ENCODE results near the gene MAP1LC3A. TPM values are rescaled to one million over a fixed set of nuclear protein-coding genes. Genes with fewer than 3 reads are reported as not detected.

MAP1LC3A gene
- total and polyA plus RNA-seq, 2 donors (not counting 3 experiments of a cell fraction or from before 2014, with no cell fraction given) = 32.1 to 39.8 TPM

- FAIRE-seq = no peak
- Histone ChIP-seq H3K9me3 (replicated peaks; ENCODE audit: control insufficient read depth, insufficient read depth, low read length) (no peaks in the 10 kb centered on the region), H3K27ac (ENCODE audit: insufficient read depth, low read depth, low read length) (no peak overlapping the region), H3K9ac (replicated peaks; ENCODE audit: extremely low read depth, insufficient read depth, low read length) (no peak overlapping the region), H4K20me1 (replicated peaks; ENCODE audit: control insufficient read depth, extremely low read depth, insufficient read depth, low read length) (no peaks in the 10 kb centered on the region), H3K4me3 (replicated peaks in 1 of 3; ENCODE audit: insufficient read depth in 1 of 3, low read depth in 1 of 3, low read length in 3 of 3) (no peak overlapping the region), H3K79me2 (ENCODE audit: control insufficient read depth, insufficient read depth, low read length) (no peaks in the 10 kb centered on the region), H2AFZ (ENCODE audit: low read depth, low read length) (no peak overlapping the region), H3K27me3 (ENCODE audit: control insufficient read depth in 2 of 2, insufficient read depth in 2 of 2, low read length in 2 of 2) (no peaks in the 10 kb centered on the region), H3K4me1 (ENCODE audit: control insufficient read depth, extremely low read depth, insufficient read depth, low read length) (peaks cover 14% of the 10 kb centered on the region), H3K36me3 (ENCODE audit: control insufficient read depth in 2 of 2, extremely low read depth in 1 of 2, insufficient read depth in 2 of 2, low read length in 2 of 2) (peaks cover 0 to 5% of the 10 kb centered on the region in 2 experiments), H3K4me2 (ENCODE audit: insufficient read depth, low read length) (no peak overlapping the region), H3K9me1 (replicated peaks; ENCODE audit: control insufficient read depth, extremely low read depth, insufficient read depth, low read length) (no peaks in the 10 kb centered on the region)
- no TSS peak for BruUV-seq (replicated peaks)
- CTCF ChIA-PET = interaction anchor here (0.7 to 3.4 kb wide), 6 partner anchors 10 to 186 kb away, joined by 3 to 15 read pairs (median 4); no protein-coding TSS in a partner anchor
- dilution Hi-C loops (cut with MboI; ENCODE audit: extremely low pct_ligation_motif_present, low sequenced_read_pairs) (no loop called here), intact Hi-C loops (cut with micrococcal nuclease) (no loop called here)
- POLR2A ChIA-PET = interaction anchor here (0.7 kb wide), 1 partner anchor 33 kb away, joined by 4 read pairs; no protein-coding TSS in a partner anchor
- TF ChIP-seq GATA2 (IDR thresholded peaks at IDR 0.05; ENCODE audit: insufficient read depth, insufficient read length, low read depth, low read length) (no peak), JUN (IDR thresholded peaks at IDR 0.05; ENCODE audit: borderline replicate concordance, insufficient read depth, insufficient read length, low read depth) (no peak), FOS (IDR thresholded peaks at IDR 0.05; ENCODE audit: borderline replicate concordance, insufficient read depth, low read length) (no peak), MAX (IDR thresholded peaks at IDR 0.05; ENCODE audit: insufficient read depth, insufficient read length) (no peak), POLR2A (IDR thresholded peaks at IDR 0.05; ENCODE audit: low read depth, low read length) (no peak), MYC (IDR thresholded peaks at IDR 0.05; ENCODE audit: low read depth, low read length) (no peak), EZH2 (IDR thresholded peaks at IDR 0.05; ENCODE audit: borderline replicate concordance, low read depth, low read length, severe bottlenecking) (no peak), POLR2AphosphoS5 (IDR thresholded peaks at IDR 0.05; ENCODE audit: insufficient read depth, low read depth, low read length) (no peak), CTCF (IDR thresholded peaks at IDR 0.05; ENCODE audit: extremely low read depth in 1 of 2, insufficient read depth in 1 of 2, low read depth in 1 of 2, low read length in 2 of 2) (no peak)
- no peak for DNase-seq (ENCODE audit: low read depth, low spot score)
These were observed 25.0 kb downstream of the MAP1LC3A start for GRCh38 chr20:34583544-34583943.

Measured in endothelial cell of umbilical vein (primary cell).